K562 (cell line): Measurements from ENCODE around the gene STUB1. TPM values are rescaled to one million over a fixed set of nuclear protein-coding genes. Genes with fewer than 3 reads are reported as not detected.

Experiments
- ATF7 ChIP-seq: fragments of 450-650 bp; IDR thresholded peaks from 2 replicates; pipeline ENCODE4 v1.7.1; 2014; ENCODE audit warnings: mild to moderate bottlenecking, moderate library complexity
- CBX1 ChIP-seq: sonication (generic); IDR thresholded peaks from 2 replicates; pipeline ENCODE4 v1.6.1; 2016; ENCODE audit warnings: antibody characterized with exemption, low read depth, mild to moderate bottlenecking
- CTBP1 ChIP-seq: fragments of 450-650 bp; IDR thresholded peaks from 2 replicates; pipeline ENCODE4 v1.6.1; 2016; ENCODE audit warnings: borderline replicate concordance
- GTF2A2 ChIP-seq: IDR thresholded peaks from 2 replicates; pipeline ENCODE4 v1.6.1; 2016; ENCODE audit warnings: mild to moderate bottlenecking, missing genetic modification characterization, missing compliant biosample characterization
- HCFC1 ChIP-seq: IDR thresholded peaks from 2 replicates; pipeline ENCODE4 v1.6.1; 2012; ENCODE audit warnings: low read depth, low read length, improper control_type of control experiment
- HDAC1 ChIP-seq, 2 experiments: fragments of 450-650 bp; IDR thresholded peaks; 2 replicates each; pipeline ENCODE4 v1.6.1; 2016 to 2017; ENCODE audit warnings: inconsistent platforms in 1 of 2, mild to moderate bottlenecking in 1 of 2, moderate library complexity in 1 of 2
- L3MBTL2 ChIP-seq: fragments of 450-650 bp; IDR thresholded peaks from 2 replicates; pipeline ENCODE4 v1.6.1; 2016; ENCODE audit warnings: mild to moderate bottlenecking, moderate library complexity
- NCOA1 ChIP-seq: fragments of 450-650 bp; IDR thresholded peaks from 2 replicates; pipeline ENCODE4 v1.6.1; 2016; ENCODE audit warnings: low read depth
- NCOR1 ChIP-seq: fragments of 450-650 bp; IDR thresholded peaks from 2 replicates; pipeline ENCODE4 v1.6.1; 2016; ENCODE audit warnings: mild to moderate bottlenecking, moderate library complexity
- NFIC ChIP-seq: fragments of 450-650 bp; IDR thresholded peaks from 2 replicates; pipeline ENCODE4 v1.6.1; 2017; ENCODE audit warnings: mild to moderate bottlenecking, inconsistent platforms
- PHF20 ChIP-seq: fragments of 450-650 bp; IDR thresholded peaks from 2 replicates; pipeline ENCODE4 v1.6.1; 2018; ENCODE audit not compliant: partially characterized antibody
- PRMT5 ChIP-seq: sonication (generic); formaldehyde crosslinking; IDR thresholded peaks from 2 replicates; pipeline ENCODE4 v1.5.0; 2020; ENCODE audit warnings: missing genetic modification reagents
- RBM15 ChIP-seq: fragments of 200-400 bp; formaldehyde crosslinking; IDR thresholded peaks from 2 replicates; pipeline ENCODE4 v1.6.1; 2018; ENCODE audit warnings: mild to moderate bottlenecking, low read length, moderate library complexity; ENCODE audit not compliant: insufficient read depth
- SIN3A ChIP-seq, 2 experiments: fragments of 150-350 bp in 1 of 2; IDR thresholded peaks; 2 replicates each; pipeline ENCODE4 v1.6.1; 2011 to 2016; ENCODE audit warnings: borderline replicate concordance in 2 of 2, low read depth in 2 of 2, low read length in 2 of 2, mild to moderate bottlenecking in 2 of 2, moderate library complexity in 2 of 2; ENCODE audit not compliant: control insufficient read depth in 1 of 2
- SMARCE1 ChIP-seq: fragments of 450-650 bp; IDR thresholded peaks from 2 replicates; pipeline ENCODE4 v1.7.1; 2016; ENCODE audit warnings: mild to moderate bottlenecking
- SRSF7 ChIP-seq: fragments of 200-400 bp; formaldehyde crosslinking; optimal IDR thresholded peaks from 2 replicates; pipeline ENCODE3; 2017; ENCODE audit warnings: mild to moderate bottlenecking, low read depth, low read length
- TAF9B ChIP-seq: fragments of 450-650 bp; IDR thresholded peaks from 2 replicates; pipeline ENCODE4 v1.6.1; 2018; ENCODE audit warnings: mild to moderate bottlenecking; ENCODE audit not compliant: partially characterized antibody
- ZNF780A ChIP-seq: fragments of 250-450 bp; sonication (Bioruptor Pico); IDR thresholded peaks from 2 replicates; pipeline ENCODE4 v1.5.0; 2021; ENCODE audit warnings: mild to moderate bottlenecking
- polyA plus RNA-seq, 8 experiments: library from polyadenylated mRNA; depleted of rRNA in 4 of 8; stranded (reverse) in 5 of 8; unstranded in 3 of 8; fragments of >200 nt; fragmentation: Nextera tagmentation in 2 of 8; fragmentation: Illumina TruSeq in 1 of 8; extraction: Ambion mirVana in 2 of 8; extraction: Trizol in 1 of 8; gene quantifications; 2 replicates each; pipeline versions ENCODE4 v1.2.1 to v1.2.3, GENCODE V29; 2011 to 2014; ENCODE audit warnings: inconsistent platforms in 1 of 8, missing spikeins in 1 of 8
- total RNA-seq, 7 experiments: library from RNA; depleted of rRNA in 6 of 7; stranded (reverse); fragments of >200 nt in 6 of 7; fragmentation: Illumina TruSeq in 2 of 7; extraction: Trizol in 2 of 7; gene quantifications; 2 replicates each; pipeline versions ENCODE4 v1.2.1 to v1.2.3, GENCODE V29; 2011 to 2021; ENCODE audit warnings: low replicate concordance in 1 of 7
- TF ChIP-seq, protein P1 (sequence below): fragments of 250-450 bp; sonication (Bioruptor Pico); IDR thresholded peaks from 2 replicates; pipeline ENCODE4 v1.8.0; 2021; ENCODE audit warnings: moderate library complexity, mild to moderate bottlenecking, inconsistent platforms
- TF ChIP-seq, protein P2 (sequence below): sonication (generic); formaldehyde crosslinking; IDR thresholded peaks from 2 replicates; pipeline ENCODE4 v1.8.1; 2023; ENCODE audit warnings: mild to moderate bottlenecking, missing genetic modification reagents
- TF ChIP-seq, protein P3 (sequence below): sonication (generic); IDR thresholded peaks from 2 replicates; pipeline ENCODE4 v1.6.1; 2016
- TF ChIP-seq, protein P4 (sequence below): fragments of 250-450 bp; sonication (Bioruptor Pico); IDR thresholded peaks from 2 replicates; pipeline ENCODE4 v1.5.0; 2021
- TF ChIP-seq, protein P5 (sequence below): sonication (generic); formaldehyde crosslinking; IDR thresholded peaks from 2 replicates; pipeline ENCODE4 v1.8.0; 2023; ENCODE audit warnings: mild to moderate bottlenecking, missing genetic modification reagents

Gene STUB1
- total and polyA plus RNA-seq, 9 of the 15 experiments (the other 6 are each of a cell fraction or from before 2014, with no cell fraction given), result 10.6 to 251 (median 152) TPM

DNA sequence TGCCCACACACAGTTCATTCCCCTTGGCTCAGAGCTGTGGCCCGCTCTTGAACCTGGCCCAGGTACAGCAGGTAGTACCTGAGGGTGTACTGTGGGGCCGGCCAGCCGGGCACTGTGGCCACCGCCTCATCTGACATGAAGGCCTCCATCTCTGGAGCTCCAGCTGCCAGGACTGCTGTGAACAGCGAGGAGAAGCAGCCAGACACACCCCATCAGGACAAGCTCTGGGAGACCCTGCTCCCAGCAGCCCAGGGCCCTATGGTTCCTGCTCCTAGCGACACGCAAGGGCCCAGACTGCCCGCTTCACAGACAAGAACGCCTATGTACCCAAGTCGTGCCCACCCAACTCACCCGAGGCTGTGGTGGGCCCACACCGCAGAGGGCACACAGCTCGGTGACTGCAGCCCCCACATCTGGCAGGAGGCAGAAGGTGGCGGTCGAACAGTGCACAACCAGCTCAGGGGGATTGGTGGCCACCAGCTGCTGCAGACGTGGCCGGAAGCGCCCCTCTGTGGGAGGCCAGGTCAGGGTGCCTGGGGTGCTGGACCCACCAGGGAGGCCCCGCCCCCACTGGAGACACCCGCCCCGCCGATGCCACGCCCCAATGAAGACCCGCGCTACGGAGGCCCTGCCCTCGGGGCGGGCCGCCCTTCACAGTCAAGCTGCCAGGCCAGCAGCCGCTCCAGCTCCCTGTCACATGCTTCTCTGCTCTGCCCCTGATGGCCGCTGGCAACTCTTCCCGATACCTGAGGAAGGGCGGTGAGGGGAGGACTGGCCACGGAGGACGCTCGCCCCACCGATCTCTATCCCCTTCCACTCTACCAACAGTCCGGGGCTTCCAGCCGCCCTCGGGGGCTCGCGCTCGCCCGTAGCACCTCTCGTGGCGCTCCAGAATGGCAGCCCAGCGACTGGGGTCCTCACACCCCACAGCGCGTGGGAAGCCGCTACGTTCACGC is 1.1 kb upstream of the STUB1 start (continued):
- TF ChIP-seq, protein P1, sequence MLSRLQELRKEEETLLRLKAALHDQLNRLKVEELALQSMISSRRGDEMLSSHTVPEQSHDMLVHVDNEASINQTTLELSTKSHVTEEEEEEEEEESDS (CRISPR knock-in tag), result no peak
- TF ChIP-seq ZNF780A (CRISPR knock-in tag), result no peak
- no peak for TF ChIP-seq NCOA1
- TF ChIP-seq NCOR1, result no peak
- TF ChIP-seq RBM15, result no peak
- no peak for TF ChIP-seq ATF7
- TF ChIP-seq CTBP1, result 0 out of 2 replicates have a peak, but pooled peaks have one; percentile 5
- TF ChIP-seq SIN3A (IDR thresholded peaks at IDR 0.05; ENCODE audit: borderline replicate concordance in 2 of 2, control insufficient read depth in 1 of 2, low read depth in 2 of 2, low read length in 2 of 2), result peak in 1 of 2 experiments; percentile 53; a peak in 1 of 4 replicates
- no peak for TF ChIP-seq TAF9B
- TF ChIP-seq, protein P2, sequence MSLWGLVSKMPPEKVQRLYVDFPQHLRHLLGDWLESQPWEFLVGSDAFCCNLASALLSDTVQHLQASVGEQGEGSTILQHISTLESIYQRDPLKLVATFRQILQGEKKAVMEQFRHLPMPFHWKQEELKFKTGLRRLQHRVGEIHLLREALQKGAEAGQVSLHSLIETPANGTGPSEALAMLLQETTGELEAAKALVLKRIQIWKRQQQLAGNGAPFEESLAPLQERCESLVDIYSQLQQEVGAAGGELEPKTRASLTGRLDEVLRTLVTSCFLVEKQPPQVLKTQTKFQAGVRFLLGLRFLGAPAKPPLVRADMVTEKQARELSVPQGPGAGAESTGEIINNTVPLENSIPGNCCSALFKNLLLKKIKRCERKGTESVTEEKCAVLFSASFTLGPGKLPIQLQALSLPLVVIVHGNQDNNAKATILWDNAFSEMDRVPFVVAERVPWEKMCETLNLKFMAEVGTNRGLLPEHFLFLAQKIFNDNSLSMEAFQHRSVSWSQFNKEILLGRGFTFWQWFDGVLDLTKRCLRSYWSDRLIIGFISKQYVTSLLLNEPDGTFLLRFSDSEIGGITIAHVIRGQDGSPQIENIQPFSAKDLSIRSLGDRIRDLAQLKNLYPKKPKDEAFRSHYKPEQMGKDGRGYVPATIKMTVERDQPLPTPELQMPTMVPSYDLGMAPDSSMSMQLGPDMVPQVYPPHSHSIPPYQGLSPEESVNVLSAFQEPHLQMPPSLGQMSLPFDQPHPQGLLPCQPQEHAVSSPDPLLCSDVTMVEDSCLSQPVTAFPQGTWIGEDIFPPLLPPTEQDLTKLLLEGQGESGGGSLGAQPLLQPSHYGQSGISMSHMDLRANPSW (CRISPR knock-in tag), result no peak
- TF ChIP-seq GTF2A2, result no peak
- TF ChIP-seq NFIC, result no peak; the same call in 1 of the 2 replicates
- no peak for TF ChIP-seq SRSF7
- TF ChIP-seq CBX1, result no peak
- TF ChIP-seq, protein P3, sequence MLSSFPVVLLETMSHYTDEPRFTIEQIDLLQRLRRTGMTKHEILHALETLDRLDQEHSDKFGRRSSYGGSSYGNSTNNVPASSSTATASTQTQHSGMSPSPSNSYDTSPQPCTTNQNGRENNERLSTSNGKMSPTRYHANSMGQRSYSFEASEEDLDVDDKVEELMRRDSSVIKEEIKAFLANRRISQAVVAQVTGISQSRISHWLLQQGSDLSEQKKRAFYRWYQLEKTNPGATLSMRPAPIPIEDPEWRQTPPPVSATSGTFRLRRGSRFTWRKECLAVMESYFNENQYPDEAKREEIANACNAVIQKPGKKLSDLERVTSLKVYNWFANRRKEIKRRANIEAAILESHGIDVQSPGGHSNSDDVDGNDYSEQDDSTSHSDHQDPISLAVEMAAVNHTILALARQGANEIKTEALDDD, result no peak
- TF ChIP-seq SMARCE1, result no peak
- no peak for TF ChIP-seq PHF20
- TF ChIP-seq HCFC1, result no peak
- TF ChIP-seq L3MBTL2, result peak; percentile 33; the same call in 1 of the 2 replicates
- TF ChIP-seq HDAC1 (IDR thresholded peaks at IDR 0.05), result peak in 1 of 2 experiments; percentile 80; a peak in 2 of 4 replicates
- TF ChIP-seq, protein P4, sequence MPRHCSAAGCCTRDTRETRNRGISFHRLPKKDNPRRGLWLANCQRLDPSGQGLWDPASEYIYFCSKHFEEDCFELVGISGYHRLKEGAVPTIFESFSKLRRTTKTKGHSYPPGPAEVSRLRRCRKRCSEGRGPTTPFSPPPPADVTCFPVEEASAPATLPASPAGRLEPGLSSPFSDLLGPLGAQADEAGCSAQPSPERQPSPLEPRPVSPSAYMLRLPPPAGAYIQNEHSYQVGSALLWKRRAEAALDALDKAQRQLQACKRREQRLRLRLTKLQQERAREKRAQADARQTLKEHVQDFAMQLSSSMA (CRISPR knock-in tag), result no peak
- TF ChIP-seq, protein P5, sequence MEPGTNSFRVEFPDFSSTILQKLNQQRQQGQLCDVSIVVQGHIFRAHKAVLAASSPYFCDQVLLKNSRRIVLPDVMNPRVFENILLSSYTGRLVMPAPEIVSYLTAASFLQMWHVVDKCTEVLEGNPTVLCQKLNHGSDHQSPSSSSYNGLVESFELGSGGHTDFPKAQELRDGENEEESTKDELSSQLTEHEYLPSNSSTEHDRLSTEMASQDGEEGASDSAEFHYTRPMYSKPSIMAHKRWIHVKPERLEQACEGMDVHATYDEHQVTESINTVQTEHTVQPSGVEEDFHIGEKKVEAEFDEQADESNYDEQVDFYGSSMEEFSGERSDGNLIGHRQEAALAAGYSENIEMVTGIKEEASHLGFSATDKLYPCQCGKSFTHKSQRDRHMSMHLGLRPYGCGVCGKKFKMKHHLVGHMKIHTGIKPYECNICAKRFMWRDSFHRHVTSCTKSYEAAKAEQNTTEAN, result no peak
- no peak for TF ChIP-seq PRMT5 (CRISPR knock-in tag)
